HepG2 (cell line): ENCODE results near the gene ARHGEF10L. TPM values are rescaled to one million over a fixed set of nuclear protein-coding genes. Genes with fewer than 3 reads are reported as not detected.

Experiments used
- ATAC-seq: fragments of 200-7000 bp; cut with Tn5 transposase; 3 replicates; pipeline ENCODE4 v1.9.1; 2020; ENCODE audit warnings: mild to moderate bottlenecking, moderate library complexity
- BruUV-seq: library from RNA; stranded (reverse); fragments of 400-500 nt; replicated peaks from 2 replicates; lab custom pipeline; 2021; lab: Mats Ljungman, UMichigan
- CTCF ChIA-PET: fragments of 300-600 bp; formaldehyde crosslinking; extraction: SDS; loops from one replicate; lab custom pipeline; 2021; ENCODE audit warnings: low total read pairs, inconsistent platforms, low intra/inter-chr PET ratio; lab: Yijun Ruan, JAX
- POLR2A ChIA-PET: fragments of 350-600 bp; sonication (Branson Sonifier 250); formaldehyde crosslinking; loops from one replicate; lab custom pipeline; 2020; ENCODE audit warnings: antibody characterized with exemption, inconsistent platforms; lab: Yijun Ruan, JAX
- DNase-seq: peaks from one replicate; pipeline ENCODE4 v3.0.0-alpha.2; 2015; ENCODE audit warnings: low spot score
- FAIRE-seq: peaks from 3 replicates; lab custom pipeline; 2011; peaks lifted over from hg19 to GRCh38; lab: Jason Lieb, UNC
- H2AFZ ChIP-seq: one replicate; pipeline ENCODE4 v1.6.1; 2011; ENCODE audit warnings: low read length, inconsistent platforms
- H3K27ac ChIP-seq: fragments of 300-600 bp; 3 replicates; pipeline ENCODE4 v1.8.0; 2011; ENCODE audit warnings: mixed run types, mild to moderate bottlenecking, mixed read lengths, low read length, inconsistent platforms; ENCODE audit not compliant: insufficient read depth; ENCODE audit errors: extremely low read length
- H3K27me3 ChIP-seq, 2 experiments: fragments of 200-600 bp in 1 of 2; 2 replicates in 1 of 2; 3 replicates in 1 of 2; pipeline versions ENCODE4 v1.6.0 to v1.8.0; 2011; ENCODE audit warnings: low read length in 2 of 2, mild to moderate bottlenecking in 2 of 2, moderate library complexity in 2 of 2, inconsistent platforms in 1 of 2; ENCODE audit not compliant: insufficient read depth in 2 of 2, control insufficient read depth in 1 of 2
- H3K36me3 ChIP-seq, 2 experiments: fragments of 200-600 bp in 1 of 2; replicated peaks in 1 of 2; 2 replicates in 1 of 2; 3 replicates in 1 of 2; pipeline versions ENCODE4 v1.5.1 to v1.8.0; 2011; ENCODE audit warnings: low read length in 2 of 2, inconsistent platforms in 1 of 2; ENCODE audit not compliant: insufficient read depth in 2 of 2, control insufficient read depth in 1 of 2
- H3K4me1 ChIP-seq: 2 replicates; pipeline ENCODE4 v1.5.1; 2012; ENCODE audit warnings: low read length, inconsistent platforms; ENCODE audit not compliant: insufficient read depth
- H3K4me2 ChIP-seq: 2 replicates; pipeline ENCODE4 v1.6.0; 2011; ENCODE audit warnings: low read depth, low read length, inconsistent platforms
- H3K4me3 ChIP-seq, 3 experiments: fragments of 200-600 bp in 1 of 3; sonication (generic), shearing (Covaris generic) in 1 of 3; replicated peaks in 1 of 3; 2 replicates each; pipeline ENCODE4 v1.5.1; 2011 to 2016; ENCODE audit warnings: low read length in 3 of 3, inconsistent platforms in 2 of 3, low read depth in 2 of 3, mild to moderate bottlenecking in 2 of 3, control low read depth in 1 of 3, mixed read lengths in 1 of 3; ENCODE audit not compliant: insufficient read depth in 1 of 3
- H3K79me2 ChIP-seq: one replicate; pipeline ENCODE4 v1.6.1; 2011; ENCODE audit warnings: low read length, inconsistent platforms; ENCODE audit not compliant: insufficient read depth
- H3K9ac ChIP-seq: 2 replicates; pipeline ENCODE4 v1.6.0; 2011; ENCODE audit warnings: mild to moderate bottlenecking, low read depth, low read length, inconsistent platforms; ENCODE audit not compliant: insufficient read depth
- H3K9me3 ChIP-seq: 2 replicates; pipeline ENCODE4 v1.5.1; 2012; ENCODE audit warnings: mild to moderate bottlenecking, low read length
- H4K20me1 ChIP-seq: 2 replicates; pipeline ENCODE4 v1.6.0; 2011; ENCODE audit warnings: inconsistent platforms, mild to moderate bottlenecking, low read length, moderate library complexity; ENCODE audit not compliant: insufficient read depth
- ATF3 ChIP-seq: sonication (generic); formaldehyde crosslinking; IDR thresholded peaks from 2 replicates; pipeline ENCODE4 v1.4.0; 2020; ENCODE audit warnings: missing genetic modification reagents
- ATRX ChIP-seq: sonication (generic); formaldehyde crosslinking; IDR thresholded peaks from 2 replicates; pipeline ENCODE4 v1.4.0; 2020; ENCODE audit warnings: missing genetic modification reagents, borderline replicate concordance
- E2F1 ChIP-seq: sonication (generic); formaldehyde crosslinking; IDR thresholded peaks from 2 replicates; pipeline ENCODE4 v1.5.0; 2020; ENCODE audit warnings: missing genetic modification reagents
- GPBP1L1 ChIP-seq: sonication (generic); formaldehyde crosslinking; IDR thresholded peaks from 2 replicates; pipeline ENCODE4 v1.5.0; 2020; ENCODE audit warnings: mild to moderate bottlenecking, missing genetic modification reagents
- MIXL1 ChIP-seq: IDR thresholded peaks from 2 replicates; pipeline ENCODE4 v1.6.1; 2016
- MTF2 ChIP-seq: sonication (generic); formaldehyde crosslinking; IDR thresholded peaks from 2 replicates; pipeline ENCODE4 v1.5.0; 2020; ENCODE audit warnings: missing genetic modification reagents, borderline replicate concordance
- SMAD1 ChIP-seq: sonication (generic); formaldehyde crosslinking; IDR thresholded peaks from 2 replicates; pipeline ENCODE4 v1.4.0; 2020; ENCODE audit warnings: missing genetic modification reagents, low read depth, mild to moderate bottlenecking, borderline replicate concordance
- SMARCC2 ChIP-seq: fragments of 450-650 bp; IDR thresholded peaks from 2 replicates; pipeline ENCODE4 v1.6.1; 2017; ENCODE audit warnings: antibody characterized with exemption, mild to moderate bottlenecking
- STAG1 ChIP-seq: sonication (generic); formaldehyde crosslinking; IDR thresholded peaks from 2 replicates; pipeline ENCODE4 v1.4.0; 2020; ENCODE audit warnings: missing genetic modification reagents
- ZBTB44 ChIP-seq: sonication (generic); formaldehyde crosslinking; IDR thresholded peaks from 2 replicates; pipeline ENCODE4 v1.4.0; 2020; ENCODE audit warnings: missing genetic modification reagents
- ZEB1 ChIP-seq: IDR thresholded peaks from 2 replicates; pipeline ENCODE4 v1.6.1; 2012; ENCODE audit warnings: mild to moderate bottlenecking, low read depth, inconsistent platforms; ENCODE audit not compliant: insufficient replicate concordance
- ZFX ChIP-seq: sonication (generic); formaldehyde crosslinking; IDR thresholded peaks from 2 replicates; pipeline ENCODE4 v1.4.0; 2020; ENCODE audit warnings: mild to moderate bottlenecking, low read depth, missing genetic modification reagents, moderate library complexity
- ZNF205 ChIP-seq: IDR thresholded peaks from 2 replicates; pipeline ENCODE4 v1.6.1; 2018; ENCODE audit warnings: missing biosample characterization, missing genetic modification reagents
- ZNF607 ChIP-seq: sonication (generic); formaldehyde crosslinking; IDR thresholded peaks from 2 replicates; pipeline ENCODE4 v1.5.1; 2020; ENCODE audit warnings: missing genetic modification reagents, mild to moderate bottlenecking, borderline replicate concordance
- ZNF749 ChIP-seq: sonication (generic); formaldehyde crosslinking; IDR thresholded peaks from 2 replicates; pipeline ENCODE4 v1.8.0; 2022; ENCODE audit warnings: mild to moderate bottlenecking, missing genetic modification reagents, moderate library complexity, borderline replicate concordance
- ZNF782 ChIP-seq: sonication (generic); formaldehyde crosslinking; IDR thresholded peaks from 2 replicates; pipeline ENCODE4 v1.4.0; 2020; ENCODE audit warnings: missing genetic modification reagents, mild to moderate bottlenecking, borderline replicate concordance
- WGBS: methylation state at CpG from one replicate; pipeline ENCODE4 v1.1.6; 2017; ENCODE audit warnings: low lambda C conversion rate; 5-methylcytosine and 5-hydroxymethylcytosine counted together
- in situ Hi-C: cut with HindIII; loops from 2 replicates; pipeline ENCODE4 v1.10.0; 2017; ENCODE audit warnings: low pct_unique_long_range_greater_than_20kb; ENCODE audit not compliant: extremely low pct_ligation_motif_present
- intact Hi-C: fragments of 100-400 bp; cut with micrococcal nuclease; formaldehyde crosslinking; loops from one replicate; pipeline ENCODE4 v1.10.0; 2022; ENCODE audit not compliant: unreplicated experiment
- polyA plus RNA-seq, 8 experiments: library from polyadenylated mRNA; depleted of rRNA in 3 of 8; stranded (reverse) in 7 of 8; unstranded in 1 of 8; fragments of >200 nt; fragmentation: Illumina TruSeq in 4 of 8; extraction: Trizol in 4 of 8; gene quantifications; 2 replicates each; pipeline versions ENCODE4 v1.2.1 to v1.2.3, GENCODE V29; 2011 to 2016; ENCODE audit warnings: low read depth in 4 of 8, missing spikeins in 1 of 8, mixed read lengths in 1 of 8; ENCODE audit not compliant: insufficient read depth in 1 of 8
- total RNA-seq, 5 experiments: library from RNA; depleted of rRNA; stranded (reverse); fragments of >200 nt; fragmentation: Illumina TruSeq; extraction: Trizol; gene quantifications; 2 replicates each; pipeline ENCODE4 v1.2.3, GENCODE V29; 2016; ENCODE audit warnings: low read depth in 1 of 5

Gene ARHGEF10L
- total and polyA plus RNA-seq, 2 of the 13 experiments (the other 11 are each of a cell fraction or from before 2014, with no cell fraction given) = 46.5 to 78.3 TPM

GRCh38 chr1:17673329-17674072 lies 134.0 kb downstream of the ARHGEF10L start:
- Histone ChIP-seq H3K9me3 (no peaks in the 10 kb centered on the region), H3K27ac (no peak overlapping the region), H3K9ac (no peak overlapping the region), H4K20me1 (peaks cover 76% of the 10 kb centered on the region), H2AFZ (no peak overlapping the region), H3K4me1 (no peaks in the 10 kb centered on the region), H3K36me3 (peaks cover 48 to 85% of the 10 kb centered on the region in 2 experiments), H3K4me3 (no peak overlapping the region), H3K79me2 (no peaks in the 10 kb centered on the region), H3K4me2 (no peak overlapping the region), H3K27me3 (no peaks in the 10 kb centered on the region)
- in situ Hi-C loops = no loop called here
- BruUV-seq = no TSS peak
- TF ChIP-seq ZNF782 (no peak), E2F1 (no peak), ZNF607 (CRISPR knock-in tag) (no peak), SMAD1 (CRISPR knock-in tag) (no peak), ATRX (CRISPR knock-in tag) (no peak), STAG1 (CRISPR knock-in tag) (no peak), ZFX (CRISPR knock-in tag) (no peak), ZNF749 (CRISPR knock-in tag) (no peak), ZEB1 (no peak), MIXL1 (CRISPR knock-in tag) (no peak), SMARCC2 (no peak), ZNF205 (CRISPR knock-in tag) (no peak), GPBP1L1 (CRISPR knock-in tag) (no peak), ATF3 (CRISPR knock-in tag) (no peak), MTF2 (CRISPR knock-in tag) (no peak), ZBTB44 (no peak)
- intact Hi-C loops = no loop called here
- FAIRE-seq (no peak), ATAC-seq (no peak), DNase-seq (no peak)
- WGBS = 100% methylated on average over 3 of the region's 13 CpGs
- ChIA-PET POLR2A (no interaction called here), CTCF (no interaction called here)
